HEK293 (cell line): ENCODE results near the gene TNKS1BP1.

Experiments
- CTCF ChIA-PET: fragments of 350-600 bp; formaldehyde crosslinking; extraction: SDS; loops from one replicate; lab custom pipeline; 2021; ENCODE audit warnings: antibody characterized with exemption; lab: Yijun Ruan, JAX
- POLR2A ChIA-PET: fragments of 300-600 bp; formaldehyde crosslinking; extraction: SDS; loops from one replicate; lab custom pipeline; 2020; ENCODE audit warnings: antibody characterized with exemption, inconsistent platforms; lab: Yijun Ruan, JAX
- H3K27ac ChIP-seq: fragments of 200-500 bp; sonication (Bioruptor generic); 2 replicates; pipeline ENCODE4 v1.5.1; 2014; ENCODE audit warnings: low read depth, low read length, control low read depth, inconsistent platforms; ENCODE audit errors: extremely low read depth
- H3K36me3 ChIP-seq, 2 experiments: fragments of 200-500 bp in 1 of 2; sonication (Bioruptor generic) in 1 of 2; 1 replicate in 1 of 2; 2 replicates in 1 of 2; pipeline ENCODE4 v1.5.1; 2014 to 2017; ENCODE audit warnings: inconsistent platforms in 2 of 2, low read length in 2 of 2; ENCODE audit not compliant: control insufficient read depth in 2 of 2, insufficient read depth in 1 of 2
- H3K4me1 ChIP-seq: fragments of 200-500 bp; sonication (Bioruptor generic); 2 replicates; pipeline ENCODE4 v1.5.1; 2014; ENCODE audit warnings: mild to moderate bottlenecking, low read length, inconsistent platforms; ENCODE audit not compliant: control insufficient read depth, insufficient read depth
- H3K4me3 ChIP-seq: 2 replicates; pipeline ENCODE4 v1.5.1; 2011; ENCODE audit warnings: low read depth, mild to moderate bottlenecking, control low read depth, low read length, moderate library complexity
- H3K9me3 ChIP-seq: fragments of 200-500 bp; sonication (Bioruptor generic); 2 replicates; pipeline ENCODE4 v1.5.1; 2014; ENCODE audit warnings: low read depth, low read length, inconsistent platforms; ENCODE audit not compliant: control insufficient read depth, insufficient read depth
- EGR2 ChIP-seq: fragments of 450-650 bp; formaldehyde crosslinking; IDR thresholded peaks from 2 replicates; pipeline ENCODE4 v1.5.1; 2016; ENCODE audit warnings: low read depth, missing biosample characterization, missing genetic modification characterization
- HOXD13 ChIP-seq: sonication (generic); formaldehyde crosslinking; IDR thresholded peaks from 2 replicates; pipeline ENCODE4 v1.8.0; 2022; ENCODE audit warnings: missing genetic modification reagents, borderline replicate concordance
- KLF8 ChIP-seq: fragments of 450-650 bp; formaldehyde crosslinking; IDR thresholded peaks from 2 replicates; pipeline ENCODE4 v1.5.1; 2016; ENCODE audit warnings: missing biosample characterization, missing genetic modification characterization
- TCF7L2 ChIP-seq: IDR thresholded peaks from 2 replicates; pipeline ENCODE4 v1.6.1; 2011; ENCODE audit warnings: low read depth, mild to moderate bottlenecking, inconsistent platforms, low read length, moderate library complexity, borderline replicate concordance
- ZFHX2 ChIP-seq: fragments of 450-650 bp; formaldehyde crosslinking; conservative IDR thresholded peaks from 2 replicates; pipeline ENCODE4 v1.5.1; 2016; ENCODE audit warnings: missing biosample characterization, missing genetic modification characterization
- ZIC2 ChIP-seq: fragments of 450-650 bp; formaldehyde crosslinking; IDR thresholded peaks from 2 replicates; pipeline ENCODE4 v1.5.1; 2016; ENCODE audit warnings: missing biosample characterization, missing genetic modification characterization
- ZNF10 ChIP-seq: fragments of 450-650 bp; formaldehyde crosslinking; IDR thresholded peaks from 2 replicates; pipeline ENCODE4 v1.5.1; 2017; ENCODE audit warnings: missing biosample characterization, missing genetic modification characterization
- ZNF214 ChIP-seq: fragments of 450-650 bp; formaldehyde crosslinking; IDR thresholded peaks from 2 replicates; pipeline ENCODE4 v1.5.1; 2017; ENCODE audit warnings: missing biosample characterization, mild to moderate bottlenecking, missing genetic modification characterization, borderline replicate concordance
- ZNF221 ChIP-seq: fragments of 450-650 bp; formaldehyde crosslinking; IDR thresholded peaks from 2 replicates; pipeline ENCODE4 v1.5.1; 2017; ENCODE audit warnings: missing biosample characterization, missing genetic modification characterization, borderline replicate concordance
- ZNF37A ChIP-seq: fragments of 450-650 bp; IDR thresholded peaks from 2 replicates; pipeline ENCODE4 v1.5.1; 2018; ENCODE audit warnings: missing biosample characterization, missing genetic modification characterization
- ZNF394 ChIP-seq: fragments of 450-650 bp; formaldehyde crosslinking; IDR thresholded peaks from 2 replicates; pipeline ENCODE4 v1.5.1; 2016; ENCODE audit warnings: missing biosample characterization, missing genetic modification characterization, mild to moderate bottlenecking, moderate library complexity, borderline replicate concordance
- ZNF48 ChIP-seq: fragments of 450-650 bp; formaldehyde crosslinking; IDR thresholded peaks from 2 replicates; pipeline ENCODE4 v1.5.1; 2016; ENCODE audit warnings: missing biosample characterization, missing genetic modification characterization
- ZNF624 ChIP-seq: fragments of 450-650 bp; formaldehyde crosslinking; IDR thresholded peaks from 2 replicates; pipeline ENCODE4 v1.5.1; 2017; ENCODE audit warnings: missing biosample characterization, missing genetic modification characterization
- ZNF677 ChIP-seq: fragments of 450-650 bp; IDR thresholded peaks from 2 replicates; pipeline ENCODE4 v1.5.0; 2018; ENCODE audit warnings: missing biosample characterization, mild to moderate bottlenecking, missing genetic modification characterization, moderate library complexity
- ZNF768 ChIP-seq: fragments of 450-650 bp; formaldehyde crosslinking; IDR thresholded peaks from 2 replicates; pipeline ENCODE4 v1.5.1; 2018; ENCODE audit warnings: missing biosample characterization, mild to moderate bottlenecking, missing genetic modification characterization
- ZNF776 ChIP-seq: fragments of 450-650 bp; formaldehyde crosslinking; IDR thresholded peaks from 2 replicates; pipeline ENCODE4 v1.5.0; 2017; ENCODE audit warnings: missing biosample characterization, missing genetic modification characterization, borderline replicate concordance
- TF ChIP-seq, protein P1 (sequence below): fragments of 450-650 bp; formaldehyde crosslinking; IDR thresholded peaks from 2 replicates; pipeline ENCODE4 v1.5.1; 2016; ENCODE audit warnings: missing biosample characterization, missing genetic modification characterization
- TF ChIP-seq, protein P2 (sequence below): fragments of 450-650 bp; formaldehyde crosslinking; IDR thresholded peaks from 2 replicates; pipeline ENCODE4 v1.5.1; 2017; ENCODE audit warnings: missing biosample characterization, missing genetic modification characterization
- TF ChIP-seq, protein P3 (sequence below): fragments of 450-650 bp; formaldehyde crosslinking; IDR thresholded peaks from 2 replicates; pipeline ENCODE4 v1.5.1; 2017; ENCODE audit warnings: missing biosample characterization, missing genetic modification characterization

Gene TNKS1BP1

DNA sequence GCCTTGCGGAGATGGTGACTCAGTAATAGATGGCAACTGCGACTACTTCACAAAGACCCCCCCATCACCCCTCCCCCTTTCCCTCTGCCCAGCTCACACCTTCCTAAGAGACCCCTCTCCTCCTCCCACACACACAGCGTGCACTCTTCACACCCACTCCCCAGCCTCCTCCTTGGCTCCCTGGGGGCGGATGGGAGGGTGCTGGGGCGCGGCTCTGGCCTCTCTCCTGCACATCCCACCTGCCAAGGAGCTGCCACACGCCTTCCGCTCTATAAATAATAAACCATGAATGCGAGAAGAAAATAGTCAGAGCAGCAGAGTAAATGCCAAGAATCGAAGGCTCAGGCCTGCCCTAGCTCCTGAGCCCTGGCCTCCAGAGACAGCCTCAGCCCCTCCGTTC is 17.9 kb upstream of the TNKS1BP1 start:
- Histone ChIP-seq H3K9me3 (no peaks in the 10 kb centered on the region), H3K4me3 (no peak overlapping the region), H3K27ac (no peak overlapping the region), H3K36me3 (no peaks in the 10 kb centered on the region), H3K4me1 (no peaks in the 10 kb centered on the region)
- CTCF ChIA-PET: interaction anchor here (0.6 to 1.8 kb wide), 5 partner anchors 11 to 301 kb away, joined by 3 to 5 read pairs (median 3); no protein-coding TSS in a partner anchor
- POLR2A ChIA-PET: no interaction called here
- TF ChIP-seq EGR2 (tag by site-specific recombination) (peak; percentile 91), ZFHX2 (tag by site-specific recombination) (peak; percentile 89), ZNF10 (tag by site-specific recombination) (no peak)
- TF ChIP-seq, protein P1, sequence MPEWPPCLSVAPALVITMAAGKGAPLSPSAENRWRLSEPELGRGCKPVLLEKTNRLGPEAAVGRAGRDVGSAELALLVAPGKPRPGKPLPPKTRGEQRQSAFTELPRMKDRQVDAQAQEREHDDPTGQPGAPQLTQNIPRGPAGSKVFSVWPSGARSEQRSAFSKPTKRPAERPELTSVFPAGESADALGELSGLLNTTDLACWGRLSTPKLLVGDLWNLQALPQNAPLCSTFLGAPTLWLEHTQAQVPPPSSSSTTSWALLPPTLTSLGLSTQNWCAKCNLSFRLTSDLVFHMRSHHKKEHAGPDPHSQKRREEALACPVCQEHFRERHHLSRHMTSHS (tag by site-specific recombination): no peak

DNA sequence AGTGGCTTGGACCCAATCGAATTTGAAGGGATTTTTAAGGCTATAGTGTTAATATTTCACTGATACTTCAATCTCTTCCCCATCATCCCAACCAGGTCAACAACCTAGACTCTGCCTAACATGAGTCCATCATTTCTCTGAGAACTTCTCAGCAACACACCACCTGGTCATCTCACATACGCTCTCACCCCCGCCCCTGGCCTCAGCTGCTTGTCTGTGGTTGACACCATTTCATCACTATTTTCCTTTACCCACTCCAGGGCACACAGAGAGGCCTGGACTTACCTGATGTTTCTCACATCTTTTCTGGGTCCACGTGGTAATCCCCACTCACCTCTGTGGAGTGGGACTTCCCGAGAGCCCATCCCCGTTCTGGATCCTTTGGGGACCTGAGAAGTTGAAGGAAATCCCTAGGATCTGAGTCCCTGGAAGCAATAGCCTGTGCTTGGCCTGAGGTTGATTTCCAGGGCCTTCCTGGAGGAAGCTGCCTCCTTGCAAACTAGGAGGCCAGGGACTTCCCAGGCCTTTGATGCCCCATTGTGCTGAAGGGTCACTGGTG is 16.6 kb upstream of the TNKS1BP1 start:
- no peaks in the 10 kb centered on the region for H3K9me3 ChIP-seq
- TF ChIP-seq, protein P2, sequence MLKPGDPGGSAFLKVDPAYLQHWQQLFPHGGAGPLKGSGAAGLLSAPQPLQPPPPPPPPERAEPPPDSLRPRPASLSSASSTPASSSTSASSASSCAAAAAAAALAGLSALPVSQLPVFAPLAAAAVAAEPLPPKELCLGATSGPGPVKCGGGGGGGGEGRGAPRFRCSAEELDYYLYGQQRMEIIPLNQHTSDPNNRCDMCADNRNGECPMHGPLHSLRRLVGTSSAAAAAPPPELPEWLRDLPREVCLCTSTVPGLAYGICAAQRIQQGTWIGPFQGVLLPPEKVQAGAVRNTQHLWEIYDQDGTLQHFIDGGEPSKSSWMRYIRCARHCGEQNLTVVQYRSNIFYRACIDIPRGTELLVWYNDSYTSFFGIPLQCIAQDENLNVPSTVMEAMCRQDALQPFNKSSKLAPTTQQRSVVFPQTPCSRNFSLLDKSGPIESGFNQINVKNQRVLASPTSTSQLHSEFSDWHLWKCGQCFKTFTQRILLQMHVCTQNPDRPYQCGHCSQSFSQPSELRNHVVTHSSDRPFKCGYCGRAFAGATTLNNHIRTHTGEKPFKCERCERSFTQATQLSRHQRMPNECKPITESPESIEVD (tag by site-specific recombination): no peak
- TF ChIP-seq, protein P3, sequence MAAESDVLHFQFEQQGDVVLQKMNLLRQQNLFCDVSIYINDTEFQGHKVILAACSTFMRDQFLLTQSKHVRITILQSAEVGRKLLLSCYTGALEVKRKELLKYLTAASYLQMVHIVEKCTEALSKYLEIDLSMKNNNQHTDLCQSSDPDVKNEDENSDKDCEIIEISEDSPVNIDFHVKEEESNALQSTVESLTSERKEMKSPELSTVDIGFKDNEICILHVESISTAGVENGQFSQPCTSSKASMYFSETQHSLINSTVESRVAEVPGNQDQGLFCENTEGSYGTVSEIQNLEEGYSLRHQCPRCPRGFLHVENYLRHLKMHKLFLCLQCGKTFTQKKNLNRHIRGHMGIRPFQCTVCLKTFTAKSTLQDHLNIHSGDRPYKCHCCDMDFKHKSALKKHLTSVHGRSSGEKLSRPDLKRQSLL: no peak
- TF ChIP-seq HOXD13 (CRISPR knock-in tag) (no peak), ZNF768 (no peak), ZNF776 (tag by site-specific recombination) (no peak), ZNF214 (tag by site-specific recombination) (no peak), ZNF624 (tag by site-specific recombination) (no peak), ZIC2 (tag by site-specific recombination) (no peak), ZNF221 (tag by site-specific recombination) (no peak), ZNF10 (tag by site-specific recombination) (no peak), ZNF394 (tag by site-specific recombination) (no peak), ZNF37A (no peak), ZNF48 (tag by site-specific recombination) (no peak), ZNF677 (no peak), TCF7L2 (no peak), KLF8 (no peak)
- ChIA-PET POLR2A (no interaction called here), CTCF (interaction anchor here (0.6 to 1.7 kb wide), 6 partner anchors 10 to 354 kb away, joined by 3 to 7 read pairs (median 4); no protein-coding TSS in a partner anchor)
- no peak overlapping the region for H3K4me3 ChIP-seq
- no peaks in the 10 kb centered on the region for H3K4me1 ChIP-seq
- H3K36me3 ChIP-seq: no peaks in the 10 kb centered on the region
- H3K27ac ChIP-seq: no peak overlapping the region
